Epithelial cell of proximal tubule (primary cell): Measurements from ENCODE around the gene GABRB2. TPM values are rescaled to one million over a fixed set of nuclear protein-coding genes. Genes with fewer than 3 reads are reported as not detected.

ENCODE experiments used
- DNase-seq: peaks from one replicate; pipeline ENCODE4 v3.0.0-alpha.2; 2011; ENCODE audit warnings: low read depth
- H3K4me3 ChIP-seq: 2 replicates; pipeline ENCODE4 v1.5.1; 2011; ENCODE audit warnings: low read depth, mild to moderate bottlenecking, low read length
- CTCF ChIP-seq: conservative IDR thresholded peaks from 2 replicates; pipeline ENCODE4 v1.5.1; 2012; ENCODE audit warnings: low read depth, mild to moderate bottlenecking, low read length
- total RNA-seq: library from RNA; depleted of rRNA; stranded (reverse); fragments of >200 nt; gene quantifications from 2 replicates; pipeline ENCODE4 v1.2.3, GENCODE V29; 2015

GABRB2 gene
- total RNA-seq, 1 donor from 2014 or later = not detected

GRCh38 chr5:161278739-161279660 lies 267.5 kb downstream of the GABRB2 start:
- DNase-seq = no peak
- no peak overlapping the region for H3K4me3 ChIP-seq
- TF ChIP-seq CTCF = no peak

- no peak for TF ChIP-seq CTCF
- DNase-seq = no peak
These were observed 269.5 kb downstream of the GABRB2 start for GRCh38 chr5:161277011-161277410.

GRCh38 chr5:161274951-161275350 lies 271.6 kb downstream of the GABRB2 start:
- no peak for TF ChIP-seq CTCF

More at GRCh38 chr5:161277011-161277410, 269.5 kb downstream of the GABRB2 start:
- no peak overlapping the region for H3K4me3 ChIP-seq

GRCh38 chr5:161273410-161273809 lies 273.1 kb downstream of the GABRB2 start:
- no peak overlapping the region for H3K4me3 ChIP-seq
- DNase-seq = no peak
- TF ChIP-seq CTCF = no peak

More at GRCh38 chr5:161274951-161275350, 271.6 kb downstream of the GABRB2 start:
- H3K4me3 ChIP-seq = no peak overlapping the region
- no peak for DNase-seq

GRCh38 chr5:161271816-161272215 lies 274.7 kb downstream of the GABRB2 start:
- no peak for DNase-seq
- TF ChIP-seq CTCF = no peak
- no peak overlapping the region for H3K4me3 ChIP-seq

GRCh38 chr5:161269125-161269524 lies 277.4 kb downstream of the GABRB2 start:
- TF ChIP-seq CTCF = no peak
- no peak overlapping the region for H3K4me3 ChIP-seq
- DNase-seq = no peak
